ENCODE results near the gene PRCD. TPM values are rescaled to one million over a fixed set of nuclear protein-coding genes. Genes with fewer than 3 reads are reported as not detected.

The PRCD gene
- total and polyA plus RNA-seq, 4 donors, result 1.2 to 8.6 TPM; not detected in 2

DNA sequence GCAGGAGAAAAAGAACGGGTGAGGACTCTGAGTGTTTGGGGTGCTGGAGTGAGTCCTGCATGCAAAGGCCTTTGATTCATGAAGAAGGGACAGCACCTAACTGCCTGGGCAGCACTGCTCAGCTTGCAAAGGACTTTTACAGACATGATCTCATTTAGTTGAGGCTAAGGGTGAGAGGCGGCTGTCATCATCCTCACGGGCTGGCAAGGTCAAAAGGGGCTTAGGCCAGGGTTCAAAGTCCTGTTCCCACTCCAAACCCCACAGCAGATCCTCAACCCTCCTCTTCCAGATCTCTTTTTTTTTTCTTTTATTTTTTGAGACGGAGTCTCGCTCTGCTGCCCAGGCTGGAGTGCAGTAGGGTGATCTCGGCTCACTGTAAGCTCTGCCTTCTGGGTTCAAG is 43.4 kb upstream of the PRCD start:
- no peak overlapping the region for H3K4me3 ChIP-seq (ENCODE audit: low read length in 2 of 2)
- DNase-seq (no peak), ATAC-seq (ENCODE audit: low FRiP score) (no peak)
- intact Hi-C loops (cut with DNase I), result no loop called here
- H3K9me3 ChIP-seq (ENCODE audit: control insufficient read depth, low read length), result no peaks in the 10 kb centered on the region
- no peaks in the 10 kb centered on the region for H3K27me3 ChIP-seq (ENCODE audit: control insufficient read depth in 1 of 2, insufficient read depth in 2 of 2, low read length in 1 of 2)
- no peaks in the 10 kb centered on the region for H3K36me3 ChIP-seq (ENCODE audit: control insufficient read depth in 1 of 2, insufficient read depth in 2 of 2, low read length in 1 of 2)
- H3K27ac ChIP-seq (ENCODE audit: low read depth in 1 of 2, low read length in 2 of 2), result no peak overlapping the region
- WGBS, 2 donors, result 90 to 92% methylated on average over 6 of the region's 6 CpGs
- H3K4me1 ChIP-seq (ENCODE audit: control insufficient read depth in 1 of 2, insufficient read depth in 2 of 2, low read length in 2 of 2), result no peaks in the 10 kb centered on the region

DNA sequence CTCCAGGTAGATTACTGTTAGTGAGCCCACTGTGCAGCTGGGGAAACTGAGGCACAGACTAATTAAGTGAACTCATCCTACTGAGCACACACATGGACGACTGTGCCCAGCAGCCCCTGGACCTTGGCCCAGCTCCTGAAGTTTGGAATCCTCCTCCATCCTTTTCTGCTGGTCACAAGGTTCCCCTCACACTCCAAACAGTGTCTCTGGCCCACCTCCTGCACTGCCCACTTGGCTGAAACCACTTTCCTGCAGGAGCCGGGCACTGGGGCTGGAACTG is 42.2 kb upstream of the PRCD start:
- DNase-seq, result no peak
- no peak for ATAC-seq (ENCODE audit: low FRiP score)
- H3K36me3 ChIP-seq (ENCODE audit: control insufficient read depth in 1 of 2, insufficient read depth in 2 of 2, low read length in 1 of 2), result no peaks in the 10 kb centered on the region
- H3K27me3 ChIP-seq (ENCODE audit: control insufficient read depth in 1 of 2, insufficient read depth in 2 of 2, low read length in 1 of 2), result no peaks in the 10 kb centered on the region
- 13 to 19% methylated on average over 2 of the region's 2 CpGs for WGBS, 2 donors
- no peaks in the 10 kb centered on the region for H3K9me3 ChIP-seq (ENCODE audit: control insufficient read depth, low read length)
- intact Hi-C loops (cut with DNase I), result no loop called here
- H3K4me1 ChIP-seq (ENCODE audit: control insufficient read depth in 1 of 2, insufficient read depth in 2 of 2, low read length in 2 of 2), result peaks cover 0 to 1% of the 10 kb centered on the region in 2 donors
- peak overlapping the region in 1 of 2 donors; percentile 3 for H3K27ac ChIP-seq (ENCODE audit: low read depth in 1 of 2, low read length in 2 of 2)
- no peak overlapping the region for H3K4me3 ChIP-seq (ENCODE audit: low read length in 2 of 2)

DNA sequence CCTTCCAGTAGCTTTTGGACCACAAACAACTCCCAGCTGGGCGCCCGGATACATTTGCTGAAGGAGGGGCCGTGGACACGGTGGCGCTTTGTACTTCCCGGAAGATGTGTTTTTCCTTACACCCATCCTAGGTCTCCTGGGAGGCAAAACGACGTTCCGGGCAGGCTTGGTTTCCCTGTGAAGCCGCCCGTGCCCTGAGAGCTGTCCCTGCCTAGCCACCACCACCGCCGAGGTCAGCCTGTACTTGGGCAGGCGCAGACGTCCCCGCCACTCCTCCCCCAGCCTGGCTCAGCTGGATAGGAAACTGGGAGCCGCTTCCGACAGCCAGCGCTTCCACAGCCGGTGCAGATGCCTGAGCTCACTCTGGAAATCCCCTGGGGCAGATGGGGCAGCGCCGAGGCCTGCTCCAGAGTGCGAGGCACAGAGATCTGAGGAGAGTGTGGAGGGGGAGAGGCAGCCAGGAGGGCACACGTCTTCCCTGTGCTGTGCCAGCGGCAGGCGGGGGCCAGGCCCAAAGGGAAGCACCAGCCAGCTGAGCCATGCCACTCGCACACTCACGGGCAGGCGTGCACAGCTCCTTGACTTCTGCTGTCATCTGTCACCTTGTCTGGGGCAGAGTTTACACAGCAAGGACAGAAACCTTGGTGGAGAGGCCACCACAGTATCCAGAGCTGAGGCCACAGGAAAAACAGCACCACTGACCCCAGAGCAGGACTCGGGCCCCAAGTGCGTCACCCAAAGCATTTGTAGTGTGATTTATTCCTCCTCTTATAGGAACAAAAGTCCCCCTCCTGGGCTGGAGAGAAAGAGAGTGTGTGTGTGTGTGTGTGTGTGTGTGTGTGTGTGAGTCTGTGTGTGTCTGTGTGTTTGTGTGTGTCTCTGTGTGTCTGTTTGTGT is 41.6 kb upstream of the PRCD start:
- DNase-seq, result peak; percentile 92
- 5 to 6% methylated on average over 31 of the region's 31 CpGs for WGBS, 2 donors
- no peaks in the 10 kb centered on the region for H3K27me3 ChIP-seq (ENCODE audit: control insufficient read depth in 1 of 2, insufficient read depth in 2 of 2, low read length in 1 of 2)
- peak overlapping the region in 1 of 2 donors; percentile 3 for H3K27ac ChIP-seq (ENCODE audit: low read depth in 1 of 2, low read length in 2 of 2)
- intact Hi-C loops (cut with DNase I), result no loop called here
- no peaks in the 10 kb centered on the region for H3K9me3 ChIP-seq (ENCODE audit: control insufficient read depth, low read length)
- H3K4me3 ChIP-seq (ENCODE audit: low read length in 2 of 2), result no peak overlapping the region
- no peaks in the 10 kb centered on the region for H3K36me3 ChIP-seq (ENCODE audit: control insufficient read depth in 1 of 2, insufficient read depth in 2 of 2, low read length in 1 of 2)
- H3K4me1 ChIP-seq (ENCODE audit: control insufficient read depth in 1 of 2, insufficient read depth in 2 of 2, low read length in 2 of 2), result peaks cover 0 to 1% of the 10 kb centered on the region in 2 donors
- ATAC-seq (ENCODE audit: low FRiP score), result peak; percentile 72

DNA sequence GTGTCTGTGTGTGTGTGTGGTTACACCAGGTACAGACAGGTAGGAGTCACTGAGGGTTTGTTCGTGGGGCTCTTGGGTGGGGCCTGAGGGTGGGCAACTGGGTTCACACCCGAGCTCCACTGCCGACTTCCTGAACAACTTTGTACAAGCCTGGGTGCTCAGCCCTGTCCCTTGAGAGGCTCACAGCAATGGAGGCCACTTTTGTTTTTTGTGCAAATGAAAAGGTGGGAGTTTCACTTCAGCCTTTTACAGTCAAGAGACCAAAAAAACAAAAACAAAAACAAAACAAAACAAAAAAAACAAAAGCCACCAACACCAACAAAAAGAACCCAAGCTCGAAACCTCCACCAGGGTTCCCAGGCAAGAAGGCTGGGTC is 41.0 kb upstream of the PRCD start:
- no peak for ATAC-seq (ENCODE audit: low FRiP score)

DNA sequence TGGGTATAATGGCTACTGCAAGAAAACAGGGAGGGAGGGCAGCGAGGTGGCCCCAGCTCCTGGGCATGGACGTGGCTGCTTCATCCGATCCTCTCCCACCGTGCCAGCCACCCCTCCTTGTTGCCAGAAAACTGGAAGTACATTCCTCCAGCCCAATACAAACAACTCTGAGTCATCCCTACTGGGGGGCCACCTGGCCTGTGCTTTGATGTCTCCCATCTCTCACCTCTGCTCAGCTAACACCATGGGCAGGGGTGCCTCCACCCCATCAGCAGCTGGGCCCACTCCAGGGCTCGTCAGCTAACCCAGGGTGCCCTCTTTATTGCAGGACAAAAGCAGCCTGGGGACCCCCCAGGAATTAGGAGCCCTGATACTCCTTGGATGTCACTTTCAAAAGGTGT is 40.6 kb upstream of the PRCD start:
- intact Hi-C loops (cut with DNase I), result no loop called here
- Histone ChIP-seq H3K9me3 (ENCODE audit: control insufficient read depth, low read length) (no peaks in the 10 kb centered on the region), H3K27me3 (ENCODE audit: control insufficient read depth in 1 of 2, insufficient read depth in 2 of 2, low read length in 1 of 2) (no peaks in the 10 kb centered on the region), H3K27ac (ENCODE audit: low read depth in 1 of 2, low read length in 2 of 2) (no peak overlapping the region), H3K4me1 (ENCODE audit: control insufficient read depth in 1 of 2, insufficient read depth in 2 of 2, low read length in 2 of 2) (peaks cover 0 to 1% of the 10 kb centered on the region in 2 donors), H3K4me3 (ENCODE audit: low read length in 2 of 2) (no peak overlapping the region), H3K36me3 (ENCODE audit: control insufficient read depth in 1 of 2, insufficient read depth in 2 of 2, low read length in 1 of 2) (no peaks in the 10 kb centered on the region)
- DNase-seq, result no peak
- ATAC-seq (ENCODE audit: low FRiP score), result no peak
- WGBS, 2 donors, result 48% methylated on average over 5 of the region's 5 CpGs

More for the DNA sequence above, 41.0 kb upstream of the PRCD start:
- Histone ChIP-seq H3K9me3 (ENCODE audit: control insufficient read depth, low read length) (no peaks in the 10 kb centered on the region), H3K4me1 (ENCODE audit: control insufficient read depth in 1 of 2, insufficient read depth in 2 of 2, low read length in 2 of 2) (peaks cover 0 to 1% of the 10 kb centered on the region in 2 donors), H3K4me3 (ENCODE audit: low read length in 2 of 2) (no peak overlapping the region), H3K27me3 (ENCODE audit: control insufficient read depth in 1 of 2, insufficient read depth in 2 of 2, low read length in 1 of 2) (no peaks in the 10 kb centered on the region), H3K27ac (ENCODE audit: low read depth in 1 of 2, low read length in 2 of 2) (peak overlapping the region in 1 of 2 donors; percentile 3), H3K36me3 (ENCODE audit: control insufficient read depth in 1 of 2, insufficient read depth in 2 of 2, low read length in 1 of 2) (no peaks in the 10 kb centered on the region)
- intact Hi-C loops (cut with DNase I), result no loop called here
- WGBS, 2 donors, result 70 to 78% methylated on average over 4 of the region's 4 CpGs
- DNase-seq, result no peak

DNA sequence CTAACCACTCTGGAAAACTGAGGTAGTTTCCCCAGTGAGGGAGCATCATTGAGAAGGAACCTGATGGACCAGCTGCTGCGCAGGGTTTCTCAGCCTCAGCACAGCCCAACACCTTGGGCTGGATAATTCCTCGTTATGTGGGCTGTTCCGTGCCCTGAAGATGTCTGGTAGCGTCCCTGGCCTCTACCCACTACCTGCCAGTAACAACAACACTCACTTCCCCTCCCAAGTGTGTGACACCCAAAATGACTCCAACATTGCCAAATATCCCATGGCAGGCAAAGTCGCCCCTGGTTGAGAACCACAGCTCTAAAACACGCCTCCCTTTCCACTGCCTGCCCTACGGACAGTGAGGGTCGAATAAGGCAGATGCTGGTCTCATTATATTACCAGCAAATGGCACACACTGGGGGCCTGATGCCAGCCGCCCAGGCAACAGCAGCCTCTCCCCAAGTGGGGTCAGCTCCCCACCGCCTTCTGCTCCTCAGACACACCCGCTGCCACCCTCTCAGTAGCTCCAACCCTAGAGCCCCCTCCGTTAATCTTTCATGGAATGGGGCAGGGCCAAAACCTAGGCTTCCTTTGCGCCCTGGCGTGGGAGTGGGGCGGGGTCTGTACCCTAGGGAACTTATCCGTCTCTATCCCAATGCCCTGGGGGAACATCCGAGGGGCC is 39.6 kb upstream of the PRCD start:
- no peak overlapping the region for H3K4me3 ChIP-seq (ENCODE audit: low read length in 2 of 2)
- H3K9me3 ChIP-seq (ENCODE audit: control insufficient read depth, low read length), result no peaks in the 10 kb centered on the region
- DNase-seq (no peak), ATAC-seq (ENCODE audit: low FRiP score) (no peak)
- H3K27ac ChIP-seq (ENCODE audit: low read depth in 1 of 2, low read length in 2 of 2), result peak overlapping the region in 1 of 2 donors; percentile 7
- intact Hi-C loops (cut with DNase I), result loop anchor here (2.0 to 10.0 kb wide), 2 partner anchors 91 to 195 kb away; partner anchors contain the start of gene QRICH2 (in 1 of the 2)
- 75 to 82% methylated on average over 17 of the region's 17 CpGs for WGBS, 2 donors
- peaks cover 0 to 1% of the 10 kb centered on the region in 2 donors for H3K4me1 ChIP-seq (ENCODE audit: control insufficient read depth in 1 of 2, insufficient read depth in 2 of 2, low read length in 2 of 2)
- H3K27me3 ChIP-seq (ENCODE audit: control insufficient read depth in 1 of 2, insufficient read depth in 2 of 2, low read length in 1 of 2), result no peaks in the 10 kb centered on the region
- no peaks in the 10 kb centered on the region for H3K36me3 ChIP-seq (ENCODE audit: control insufficient read depth in 1 of 2, insufficient read depth in 2 of 2, low read length in 1 of 2)

DNA sequence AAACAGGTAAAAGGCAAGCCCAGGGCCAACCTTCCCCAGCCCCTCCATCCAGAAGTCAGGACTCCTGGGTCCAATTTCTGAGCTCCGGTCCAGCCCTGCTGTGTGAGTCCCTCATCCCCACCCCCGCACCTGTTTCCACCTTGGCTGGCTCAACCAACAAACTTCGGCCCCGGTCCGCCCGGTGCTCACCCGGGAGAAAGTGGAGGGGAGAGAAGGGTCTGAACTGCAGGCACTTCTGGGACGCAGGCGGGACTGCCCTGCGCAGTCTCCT is 39.2 kb upstream of the PRCD start:
- H3K9me3 ChIP-seq (ENCODE audit: control insufficient read depth, low read length), result no peaks in the 10 kb centered on the region
- H3K27me3 ChIP-seq (ENCODE audit: control insufficient read depth in 1 of 2, insufficient read depth in 2 of 2, low read length in 1 of 2), result no peaks in the 10 kb centered on the region
- no peaks in the 10 kb centered on the region for H3K36me3 ChIP-seq (ENCODE audit: control insufficient read depth in 1 of 2, insufficient read depth in 2 of 2, low read length in 1 of 2)
- DNase-seq (no peak), ATAC-seq (ENCODE audit: low FRiP score) (no peak)
- 27 to 34% methylated on average over 10 of the region's 10 CpGs for WGBS, 2 donors
- H3K4me3 ChIP-seq (ENCODE audit: low read length in 2 of 2), result no peak overlapping the region
- H3K27ac ChIP-seq (ENCODE audit: low read depth in 1 of 2, low read length in 2 of 2), result no peak overlapping the region
- intact Hi-C loops (cut with DNase I), result loop anchor here (2.0 to 10.0 kb wide), 2 partner anchors 92 to 196 kb away; partner anchors contain the start of gene QRICH2 (in 1 of the 2)
- H3K4me1 ChIP-seq (ENCODE audit: control insufficient read depth in 1 of 2, insufficient read depth in 2 of 2, low read length in 2 of 2), result peaks cover 0 to 1% of the 10 kb centered on the region in 2 donors

DNA sequence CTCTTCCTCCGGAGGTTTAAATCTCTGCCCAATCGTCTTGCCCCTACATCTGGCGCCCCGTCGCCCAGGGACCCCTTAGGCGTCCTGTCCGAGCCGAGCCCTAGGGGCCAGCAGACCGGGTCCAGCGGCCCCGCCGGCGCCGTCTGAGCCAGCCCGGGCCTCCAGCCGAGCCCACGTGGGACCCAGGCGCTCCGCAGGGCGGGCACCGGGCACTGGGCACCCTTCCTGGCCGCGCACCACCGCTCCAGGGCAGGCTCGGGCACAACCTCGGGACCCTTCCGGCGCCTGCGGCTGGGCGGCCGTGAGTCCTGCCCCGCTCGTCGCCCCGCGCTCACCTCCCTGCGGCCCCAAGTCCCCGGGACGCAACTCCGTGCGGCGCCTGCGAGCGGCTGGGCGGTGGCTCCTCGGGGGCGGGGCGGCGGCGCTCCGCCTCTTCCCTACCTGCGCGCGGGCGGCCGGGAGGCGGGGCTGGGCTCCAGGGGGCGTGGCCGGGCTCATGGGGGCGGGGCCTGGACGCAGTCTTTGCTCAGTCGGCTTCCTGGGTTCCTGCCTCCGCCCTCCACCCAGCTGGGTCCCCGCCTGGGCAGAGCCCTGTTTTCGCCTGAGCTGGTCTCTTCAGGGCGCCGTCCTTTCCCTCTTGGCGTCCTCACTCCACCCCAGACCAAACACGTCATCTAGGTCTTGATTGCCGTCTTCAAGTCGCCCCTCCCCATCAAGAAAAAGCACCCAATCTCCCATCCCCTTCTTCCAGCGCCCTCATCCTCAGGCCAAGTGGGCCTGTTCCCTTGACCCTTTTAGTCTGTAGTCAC is 38.6 kb upstream of the PRCD start, which contains the start of gene RHBDF2:
Gene RHBDF2, minus strand, starts transcription at position 406 of the 809 bp plus-strand sequence. CDS start 19,899 bp downstream, outside the sequence.
- WGBS, 2 donors, result 2% methylated on average over 51 to 72 of the region's 72 CpGs
- Histone ChIP-seq H3K36me3 (ENCODE audit: control insufficient read depth in 1 of 2, insufficient read depth in 2 of 2, low read length in 1 of 2) (no peaks in the 10 kb centered on the region), H3K9me3 (ENCODE audit: control insufficient read depth, low read length) (no peaks in the 10 kb centered on the region), H3K4me3 (ENCODE audit: low read length in 2 of 2) (peak within 1 kb of the TSS in 1 of 2 donors; percentile 29), H3K27ac (ENCODE audit: low read depth in 1 of 2, low read length in 2 of 2) (peak within 1 kb of the TSS in 1 of 2 donors; percentile 7), H3K4me1 (ENCODE audit: control insufficient read depth in 1 of 2, insufficient read depth in 2 of 2, low read length in 2 of 2) (peaks cover 0 to 1% of the 10 kb centered on the region in 2 donors), H3K27me3 (ENCODE audit: control insufficient read depth in 1 of 2, insufficient read depth in 2 of 2, low read length in 1 of 2) (no peaks in the 10 kb centered on the region)
- peak; percentile 91 for ATAC-seq (ENCODE audit: low FRiP score)
- peak; percentile 94 to 96 for DNase-seq
- intact Hi-C loops (cut with DNase I), result loop anchor here (2.0 to 10.0 kb wide), 2 partner anchors 92 to 196 kb away; partner anchors contain the start of gene QRICH2 (in 1 of the 2)

Data from aorta (tissue), 5 donors.